GM21390 (cell line): ENCODE measurements around the gene KATNB1.

Experiments
- ATAC-seq: cut with Tn5 transposase; IDR thresholded peaks from one replicate; pipeline ENCODE4 v1.9.1; 2021; ENCODE audit not compliant: unreplicated experiment

Gene KATNB1, protein sequence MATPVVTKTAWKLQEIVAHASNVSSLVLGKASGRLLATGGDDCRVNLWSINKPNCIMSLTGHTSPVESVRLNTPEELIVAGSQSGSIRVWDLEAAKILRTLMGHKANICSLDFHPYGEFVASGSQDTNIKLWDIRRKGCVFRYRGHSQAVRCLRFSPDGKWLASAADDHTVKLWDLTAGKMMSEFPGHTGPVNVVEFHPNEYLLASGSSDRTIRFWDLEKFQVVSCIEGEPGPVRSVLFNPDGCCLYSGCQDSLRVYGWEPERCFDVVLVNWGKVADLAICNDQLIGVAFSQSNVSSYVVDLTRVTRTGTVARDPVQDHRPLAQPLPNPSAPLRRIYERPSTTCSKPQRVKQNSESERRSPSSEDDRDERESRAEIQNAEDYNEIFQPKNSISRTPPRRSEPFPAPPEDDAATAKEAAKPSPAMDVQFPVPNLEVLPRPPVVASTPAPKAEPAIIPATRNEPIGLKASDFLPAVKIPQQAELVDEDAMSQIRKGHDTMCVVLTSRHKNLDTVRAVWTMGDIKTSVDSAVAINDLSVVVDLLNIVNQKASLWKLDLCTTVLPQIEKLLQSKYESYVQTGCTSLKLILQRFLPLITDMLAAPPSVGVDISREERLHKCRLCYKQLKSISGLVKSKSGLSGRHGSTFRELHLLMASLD

DNA sequence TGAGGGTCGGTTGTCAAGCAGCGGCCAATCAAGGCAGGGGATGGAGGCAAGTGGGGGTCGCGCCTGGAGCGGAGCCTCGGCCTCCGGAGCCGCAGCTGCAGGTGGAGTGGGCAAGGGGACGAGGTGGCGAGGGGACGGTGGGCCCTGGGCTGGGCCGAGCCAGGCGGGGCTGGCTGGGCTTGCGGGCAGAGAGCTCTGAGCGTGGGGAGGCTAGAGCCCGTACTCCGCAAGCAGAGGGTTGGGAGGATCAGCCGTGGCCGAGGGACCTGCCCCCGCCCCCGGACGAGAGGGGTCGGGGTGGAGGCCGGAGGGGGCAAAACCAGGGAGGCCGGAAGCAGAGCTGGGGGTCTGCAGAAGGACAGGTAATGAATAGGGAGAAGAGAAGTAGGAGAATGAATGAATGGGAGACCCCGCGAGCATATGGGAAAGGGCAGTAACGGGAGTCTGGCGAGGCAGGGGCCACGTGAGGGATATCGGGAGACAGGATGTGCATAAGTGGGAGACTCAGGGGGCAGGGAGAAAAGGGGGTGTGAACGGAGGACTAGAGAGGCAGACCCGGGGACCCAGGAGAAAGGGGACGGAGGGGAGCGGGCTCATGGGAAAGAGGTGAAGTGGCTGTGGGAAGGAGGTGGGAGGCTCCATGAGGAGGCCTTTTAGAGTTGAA is at the start of gene KATNB1:
TSS of gene KATNB1 (plus strand) at position 16 of the 664 bp plus-strand sequence. CDS start 1,474 bp downstream, outside the sequence.
- no peak for ATAC-seq

DNA sequence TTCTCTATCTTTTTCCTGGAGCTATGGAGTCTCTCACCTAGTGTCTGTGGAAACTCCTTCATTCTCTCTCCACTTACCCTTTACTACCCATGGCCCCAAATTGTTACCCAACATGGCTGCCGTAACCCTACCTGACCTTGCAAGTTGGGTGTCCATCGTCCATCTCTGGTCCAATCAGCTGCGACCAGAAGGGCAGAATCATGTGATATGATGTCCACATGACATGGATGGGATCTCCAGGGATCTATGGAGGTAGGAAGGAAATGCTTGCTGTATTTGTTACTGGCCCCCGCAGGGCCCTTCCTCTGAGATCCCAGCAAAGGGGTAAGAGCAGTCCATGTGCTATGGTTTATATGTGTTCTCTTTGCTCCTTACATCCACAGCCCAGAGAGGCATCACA is 49.0 kb upstream of the KATNB1 start:
- ATAC-seq = no peak

DNA sequence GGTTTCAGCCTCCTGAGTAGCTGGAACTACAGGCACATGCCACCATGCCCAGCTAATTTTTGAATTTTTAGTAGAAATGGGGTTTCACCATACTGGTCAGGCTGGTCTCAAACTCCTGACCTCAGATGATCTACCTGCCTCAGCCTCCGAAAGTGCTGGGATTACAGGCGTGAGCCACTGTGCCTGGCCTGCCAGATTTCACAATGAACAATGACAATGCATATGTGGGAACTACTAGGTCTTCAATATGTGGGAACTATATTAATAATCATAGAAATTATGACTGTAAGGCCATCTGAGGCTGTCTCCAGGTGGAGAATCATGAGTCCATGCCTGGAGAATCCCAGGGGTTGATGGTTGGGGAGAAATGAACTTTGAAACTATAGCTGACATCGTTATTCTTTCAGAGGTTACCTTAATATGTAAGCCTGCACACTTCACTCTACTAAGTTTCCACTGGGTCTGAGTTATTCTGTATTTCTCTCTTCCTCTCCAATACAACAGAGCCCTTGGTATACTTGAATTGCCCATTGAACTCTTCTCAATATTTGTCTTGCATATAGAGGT is 48.1 kb upstream of the KATNB1 start:
- no peak for ATAC-seq

DNA sequence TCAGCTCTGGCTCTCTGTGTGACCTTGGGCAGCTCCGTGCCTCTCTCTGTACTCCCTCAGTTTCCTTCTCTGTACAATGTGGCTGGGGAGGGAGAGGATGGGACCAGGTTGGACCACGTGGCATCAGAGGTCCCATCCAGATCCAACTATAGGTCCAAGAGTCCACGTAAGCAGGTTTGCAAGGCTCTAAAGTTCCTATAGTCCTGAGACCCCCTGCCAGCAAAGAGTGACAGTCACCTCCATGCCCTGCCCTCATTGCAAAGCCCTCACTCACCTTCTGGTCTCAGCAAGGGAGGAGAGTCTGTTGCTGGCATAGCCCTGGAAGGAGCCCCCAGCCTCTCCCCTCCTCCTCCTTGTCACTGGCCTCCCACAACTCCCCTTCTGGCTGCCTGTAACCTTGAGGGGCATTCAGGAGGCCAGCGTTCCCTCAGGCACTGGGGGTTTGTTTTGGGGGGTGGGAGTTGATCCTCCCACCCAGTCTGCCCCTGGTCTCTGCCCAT is 47.0 kb upstream of the KATNB1 start:
- no peak for ATAC-seq

DNA sequence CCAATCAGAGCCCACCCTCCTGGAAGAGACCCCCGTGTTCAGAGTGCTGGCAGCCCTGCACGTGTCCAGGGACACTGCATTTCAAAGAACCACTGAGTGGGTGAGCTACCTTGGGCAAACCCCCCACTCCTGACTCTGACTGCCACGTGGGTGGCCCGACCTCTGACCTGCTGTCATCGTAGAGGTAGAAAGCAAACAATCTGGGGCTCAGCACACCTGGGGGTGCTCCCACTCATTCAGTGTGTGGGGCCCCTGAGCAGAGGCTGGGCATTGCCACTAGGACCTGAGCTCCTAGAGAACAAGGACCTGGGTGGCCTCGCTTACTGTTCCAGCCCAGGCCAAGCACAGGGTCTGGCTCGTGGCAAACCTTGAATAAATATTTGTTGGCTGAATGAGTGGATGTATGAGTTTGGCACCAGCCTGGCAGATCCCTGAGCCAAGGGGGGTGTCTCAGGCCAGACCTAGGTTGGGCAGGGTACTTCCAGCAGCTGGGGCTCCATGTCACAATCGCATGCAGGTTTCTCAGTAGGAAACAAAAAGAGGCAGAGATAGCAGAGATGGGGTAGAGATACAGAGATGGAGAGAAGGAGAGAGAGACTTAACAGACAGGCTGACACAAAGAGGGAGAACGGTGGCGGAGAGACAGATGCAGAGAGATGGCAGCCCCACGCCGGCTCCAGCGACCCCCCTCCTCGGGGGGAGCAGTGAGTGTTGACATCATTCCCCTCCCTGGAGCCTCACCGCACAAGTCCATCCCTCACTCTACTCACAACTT is 46.4 kb upstream of the KATNB1 start:
- no peak for ATAC-seq

DNA sequence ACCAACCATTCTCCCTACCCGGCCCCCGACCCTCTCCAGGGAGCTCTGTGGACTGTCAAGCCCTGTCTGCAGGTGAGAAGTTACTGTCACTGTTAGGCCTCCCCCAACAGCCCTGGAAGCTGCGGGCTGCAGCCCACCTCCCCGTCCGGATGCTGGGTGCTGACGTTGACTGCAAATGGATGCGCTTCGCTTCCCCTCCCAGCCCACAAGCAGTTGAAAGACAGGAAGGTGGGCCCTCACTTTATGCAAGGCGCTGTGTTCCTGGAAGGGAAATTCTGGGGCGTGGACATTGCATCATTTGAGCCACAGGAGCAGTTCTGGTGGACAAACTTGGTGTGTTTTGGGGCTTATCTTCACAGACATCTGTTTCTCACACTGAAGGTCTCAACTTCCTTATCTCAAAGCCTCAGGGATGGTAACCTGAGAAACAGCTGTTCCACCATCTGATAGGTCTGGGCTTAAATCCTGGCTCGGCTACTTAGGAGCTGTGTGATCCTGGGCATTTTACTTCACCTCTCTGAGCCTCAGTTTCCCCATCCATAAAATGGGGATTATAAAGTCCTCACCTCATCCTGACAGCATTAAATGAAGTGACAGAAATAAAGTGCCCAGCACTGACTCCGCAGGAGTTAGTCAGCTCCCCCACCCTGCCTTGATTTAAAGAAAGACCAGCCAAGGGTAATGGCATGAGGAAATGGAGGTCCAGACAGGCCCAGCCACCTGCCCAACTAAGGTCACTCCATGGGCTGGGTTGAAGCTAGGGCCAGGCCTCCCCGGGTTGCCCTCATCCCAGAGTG is 45.6 kb upstream of the KATNB1 start:
- peak; percentile 51 for ATAC-seq

DNA sequence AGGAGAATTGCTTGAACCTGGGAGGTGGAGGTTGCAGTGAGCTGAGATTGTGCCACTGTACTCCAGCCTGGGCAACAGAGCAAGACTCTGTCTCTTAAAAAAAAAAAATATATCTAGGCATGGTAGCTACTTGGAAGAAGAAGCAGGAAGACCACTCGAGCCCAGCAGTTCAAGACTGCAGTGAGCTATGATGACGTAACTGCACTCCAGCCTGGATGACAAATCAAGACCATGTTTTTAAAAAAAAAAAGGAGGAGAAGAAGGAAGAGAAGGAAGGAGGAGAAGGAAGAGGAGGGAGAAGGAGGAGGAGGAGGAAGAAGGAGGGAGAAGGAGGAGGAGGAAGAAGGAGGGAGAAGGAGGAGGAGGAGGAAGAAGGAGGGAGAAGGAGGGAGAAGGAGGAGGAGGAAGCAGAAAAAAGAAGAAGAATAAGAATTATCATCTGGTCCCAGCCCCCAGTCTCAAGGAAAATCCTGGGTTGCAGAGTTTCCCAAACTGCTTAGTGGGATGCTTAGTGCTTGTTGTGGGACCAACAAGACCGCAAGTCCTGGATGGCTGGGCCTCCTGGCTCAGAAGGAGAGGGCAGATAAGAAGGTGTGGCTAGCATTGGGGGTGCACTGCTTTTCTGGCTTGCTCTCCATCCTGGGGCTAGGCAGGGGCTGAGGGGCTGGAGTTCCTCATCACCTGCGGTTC is 44.6 kb upstream of the KATNB1 start:
- ATAC-seq = no peak

DNA sequence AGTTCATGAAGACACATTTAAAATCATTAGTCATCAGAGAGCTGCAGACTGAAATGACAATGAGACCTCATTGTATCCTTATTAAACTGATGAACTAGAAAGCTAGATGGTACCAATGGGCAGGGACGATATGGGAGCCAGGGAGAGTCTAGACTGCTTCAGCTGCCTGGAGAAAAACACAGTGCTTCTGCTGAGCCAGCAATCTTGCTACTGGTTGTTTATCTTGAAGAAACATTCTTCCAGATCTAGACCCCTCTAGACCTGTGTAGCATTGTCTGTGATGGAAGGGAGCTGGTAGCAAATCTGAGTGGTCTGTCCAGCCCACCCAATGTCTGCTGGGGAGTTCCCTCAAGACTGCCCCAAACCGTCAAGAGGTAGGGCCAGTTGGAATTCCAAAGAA is 42.9 kb upstream of the KATNB1 start:
- no peak for ATAC-seq

DNA sequence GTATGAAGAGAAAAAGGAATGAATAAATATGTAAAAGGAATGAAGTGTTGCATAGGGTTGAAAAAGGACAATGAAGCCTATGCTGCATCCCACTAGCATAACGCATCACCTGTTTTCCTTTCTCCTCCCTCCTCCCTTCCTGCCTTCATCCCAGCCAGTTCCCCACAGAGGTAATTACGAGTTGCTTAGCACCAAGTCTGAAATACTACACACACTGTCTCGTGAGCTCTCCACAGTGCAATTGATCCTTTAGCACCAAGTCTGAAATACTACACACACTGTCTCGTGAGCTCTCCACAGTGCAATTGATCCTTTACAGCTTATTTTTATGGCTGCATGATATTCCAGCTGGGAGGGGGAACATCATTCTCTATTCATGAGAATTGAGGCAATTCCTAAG is 42.0 kb upstream of the KATNB1 start:
- ATAC-seq = no peak

DNA sequence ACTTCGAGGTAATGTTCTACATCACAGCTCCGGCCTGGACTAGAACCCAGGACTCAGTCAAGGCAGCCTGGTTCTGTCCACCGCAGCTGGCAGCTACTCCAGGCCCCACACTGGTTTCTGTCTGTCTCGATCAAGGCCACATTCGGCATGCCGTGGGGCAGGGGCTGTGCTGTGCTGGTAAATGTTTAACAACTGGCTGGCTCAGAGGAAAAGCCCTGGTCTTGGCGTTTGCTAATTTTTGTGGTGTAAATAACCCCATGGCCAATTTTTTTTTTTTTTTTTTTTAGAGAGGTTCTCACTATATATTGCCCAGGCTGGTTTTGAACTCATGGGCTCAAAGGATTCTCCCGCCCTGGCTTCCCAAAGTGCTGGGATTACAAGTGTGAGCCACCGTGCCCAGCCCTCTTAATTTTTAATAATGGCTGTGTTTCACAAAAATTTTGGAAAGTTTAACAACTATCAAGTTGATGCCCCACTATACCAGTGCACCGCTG is 41.3 kb upstream of the KATNB1 start:
- ATAC-seq = no peak

DNA sequence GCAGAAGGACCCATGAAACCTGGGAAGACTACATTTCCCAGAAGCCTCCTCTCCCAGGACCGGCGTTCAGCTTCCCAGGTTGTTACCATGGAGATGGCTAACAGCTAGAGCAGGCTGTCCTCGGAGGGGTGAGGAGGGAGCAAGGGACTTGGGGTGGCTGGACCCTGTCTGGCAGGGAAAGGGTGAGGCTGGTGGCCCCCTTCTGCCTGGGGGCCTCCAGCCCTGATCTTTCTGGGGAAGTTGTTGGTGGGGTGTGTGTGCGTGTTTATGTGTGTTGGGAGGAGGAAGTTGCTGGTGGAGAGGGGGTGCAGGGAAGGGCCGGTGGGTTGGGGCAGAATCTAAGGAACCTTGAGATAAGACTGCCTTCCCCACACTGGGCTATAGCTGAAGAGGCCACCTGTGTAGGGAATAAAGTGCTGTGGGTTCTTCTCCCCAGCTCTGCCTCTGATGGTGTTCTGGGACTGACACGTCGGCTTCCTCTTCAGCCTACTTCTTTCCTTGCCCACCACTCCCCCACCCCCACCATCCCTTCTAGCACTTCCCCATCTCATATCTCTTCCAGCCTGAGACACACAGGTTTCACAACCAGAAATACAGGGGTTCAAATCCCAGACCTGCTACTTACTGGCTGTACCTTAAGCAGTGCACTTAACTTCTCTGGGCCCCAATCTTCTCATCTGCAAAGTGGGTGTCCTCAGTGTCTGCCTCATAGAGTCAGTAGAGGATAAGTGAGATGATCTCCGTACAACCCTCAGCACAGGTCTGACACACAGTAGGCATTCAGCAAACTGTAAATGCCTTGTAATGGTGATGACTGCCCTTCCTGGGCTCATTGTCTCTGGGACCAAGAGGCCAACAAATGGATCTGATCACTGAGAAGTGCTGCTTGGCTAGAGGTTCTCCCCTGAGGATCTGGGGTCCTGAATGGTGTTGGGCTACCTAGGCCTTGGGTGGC is 40.6 kb upstream of the KATNB1 start, which contains the start of gene DRC7:
TSS of gene DRC7 (plus strand) at position 82 of the 955 bp plus-strand sequence. CDS start 3,144 bp downstream, outside the sequence.
- peak; percentile 61 for ATAC-seq

DNA sequence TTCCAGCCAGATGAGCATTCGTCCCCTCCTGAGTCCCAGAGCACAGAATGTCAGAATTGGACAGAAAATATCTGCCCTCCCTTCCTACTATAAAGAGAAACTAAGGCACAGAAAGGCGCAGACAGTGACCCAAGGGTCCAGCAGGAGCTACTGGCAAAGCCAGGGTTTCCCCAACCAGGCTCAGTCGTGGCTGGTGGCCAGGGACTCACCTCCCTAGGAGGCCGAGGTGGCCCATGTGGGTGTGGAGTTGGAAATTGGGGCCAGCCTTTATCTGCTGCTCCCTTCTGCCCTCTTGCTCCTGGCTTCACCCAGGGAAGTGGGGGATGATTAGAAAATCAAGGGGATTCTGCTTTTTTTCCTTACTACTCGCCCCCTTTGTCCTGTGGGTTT is 39.9 kb upstream of the KATNB1 start:
- no peak for ATAC-seq

DNA sequence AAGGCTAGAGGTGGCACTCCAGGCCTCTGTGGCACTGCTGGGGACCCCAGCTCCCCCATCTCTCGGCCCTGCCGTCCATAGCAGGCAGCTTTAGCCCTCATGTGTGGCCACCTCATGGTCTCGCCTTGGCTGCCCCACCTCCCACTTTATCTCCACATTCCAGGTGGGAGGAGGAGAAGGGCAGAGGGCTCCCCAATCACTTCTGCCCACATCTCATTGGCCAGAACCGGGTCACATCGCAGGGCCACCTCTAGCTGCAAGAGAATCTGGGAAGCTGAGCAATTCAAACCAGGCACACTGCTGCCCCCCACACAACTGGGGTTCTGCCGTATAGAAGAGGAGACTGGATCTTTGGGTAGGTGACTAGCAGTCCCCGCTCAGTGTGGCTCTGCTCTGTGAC is 39.3 kb upstream of the KATNB1 start:
- ATAC-seq = no peak

DNA sequence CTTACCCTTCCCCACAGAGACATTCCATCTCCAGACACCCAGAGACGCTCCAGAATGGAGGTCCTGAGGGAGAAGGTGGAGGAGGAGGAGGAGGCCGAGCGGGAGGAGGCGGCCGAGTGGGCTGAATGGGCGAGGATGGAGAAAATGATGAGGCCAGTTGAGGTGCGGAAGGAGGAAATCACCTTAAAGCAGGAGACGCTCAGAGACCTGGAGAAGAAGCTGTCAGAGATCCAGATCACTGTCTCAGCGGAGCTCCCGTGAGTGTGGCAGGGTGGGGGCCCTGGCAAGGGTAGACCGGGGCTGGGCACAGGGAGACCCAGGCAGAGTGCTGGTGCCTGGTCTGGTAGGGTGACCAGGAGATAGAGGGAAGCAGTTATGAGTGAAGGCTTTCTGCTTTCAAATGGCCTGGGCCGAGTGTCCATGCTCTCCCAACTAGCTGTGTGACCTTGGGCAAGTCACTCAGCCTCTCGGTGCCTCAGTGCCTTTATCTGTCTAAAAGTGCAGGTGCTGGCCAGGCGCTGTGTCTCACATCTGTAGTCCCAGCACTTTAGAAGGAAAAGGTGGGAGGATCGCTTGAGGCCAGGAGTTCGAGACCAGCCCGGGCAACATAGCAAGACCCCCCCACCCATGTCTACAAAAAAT is 37.6 kb upstream of the KATNB1 start:
- no peak for ATAC-seq

DNA sequence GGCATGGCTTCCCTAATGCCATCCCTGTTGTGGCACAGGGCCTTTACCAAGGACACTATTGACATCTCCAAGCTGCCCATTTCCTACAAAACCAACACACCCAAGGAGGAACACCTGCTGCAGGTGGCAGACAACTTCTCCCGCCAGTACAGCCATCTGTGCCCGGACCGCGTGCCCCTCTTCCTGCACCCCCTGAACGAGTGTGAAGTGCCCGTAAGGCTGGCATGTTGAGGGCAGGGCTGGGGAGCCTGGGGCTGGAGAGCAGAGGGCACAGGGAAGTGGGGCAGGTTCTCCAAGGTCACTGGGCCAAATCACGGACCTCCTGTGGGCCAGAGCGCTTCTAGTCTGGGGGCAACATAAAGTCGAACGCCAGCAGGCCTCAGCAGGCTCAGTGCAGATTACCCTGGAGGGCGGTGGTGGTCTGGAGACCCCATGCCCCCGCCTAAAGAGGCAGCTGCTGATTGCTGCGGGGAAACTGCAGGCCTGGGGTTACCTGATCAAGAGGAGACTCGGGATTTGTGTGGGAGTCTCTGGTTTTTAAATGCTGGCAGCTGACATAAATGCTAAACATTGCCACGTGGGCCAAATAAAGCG is 36.7 kb upstream of the KATNB1 start:
- ATAC-seq = no peak

DNA sequence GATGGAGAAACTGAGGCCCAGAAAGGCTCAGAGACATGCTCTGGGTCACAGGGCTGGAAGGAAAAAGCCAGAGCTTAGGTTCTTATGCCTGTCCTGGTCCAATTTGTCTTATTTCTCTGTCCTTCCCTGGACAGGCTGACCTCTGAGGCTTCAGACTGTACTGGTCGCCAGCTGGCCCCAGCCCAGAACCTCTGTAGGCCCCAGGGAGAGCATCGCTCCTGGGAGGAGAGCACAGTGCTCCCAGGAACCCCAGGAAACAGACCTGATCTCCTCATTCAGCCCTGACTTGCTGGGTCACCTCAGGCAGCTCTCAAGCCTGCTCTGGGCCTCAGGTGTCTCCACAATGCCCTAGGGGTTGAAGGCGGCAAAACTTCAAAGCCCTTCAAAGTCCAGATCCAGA is 36.1 kb upstream of the KATNB1 start:
- no peak for ATAC-seq

DNA sequence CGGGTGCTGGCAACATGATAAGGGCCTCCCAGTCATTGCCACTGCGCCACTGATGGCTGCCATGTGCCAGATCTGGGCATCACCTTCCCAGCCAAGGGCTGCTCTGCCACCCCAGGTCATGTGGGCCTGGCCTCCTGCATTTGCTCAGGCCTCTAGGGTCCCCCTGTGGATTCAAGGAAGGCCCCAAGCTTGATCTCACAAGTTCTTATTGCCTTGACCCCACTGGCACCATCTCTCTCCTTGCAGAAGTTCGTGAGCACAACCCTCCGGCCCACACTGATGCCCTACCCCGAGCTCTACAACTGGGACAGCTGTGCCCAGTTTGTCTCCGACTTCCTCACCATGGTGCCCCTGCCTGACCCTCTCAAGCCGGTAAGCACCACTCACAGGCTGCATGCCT is 35.7 kb upstream of the KATNB1 start:
- no peak for ATAC-seq
